Erythroblast (primary cell): Measurements from ENCODE around the gene PCK1.

Source experiments
- GATA1 ChIP-seq: IDR thresholded peaks from 2 replicates; pipeline ENCODE4 v1.6.1; 2011; ENCODE audit warnings: low read depth, mild to moderate bottlenecking, control low read depth, low read length, moderate library complexity
- POLR2A ChIP-seq: IDR thresholded peaks from 2 replicates; pipeline ENCODE4 v1.6.1; 2011; ENCODE audit warnings: mild to moderate bottlenecking, low read length

- TF ChIP-seq POLR2A (no peak), GATA1 (no peak)
These were observed 5.5 kb downstream of the PCK1 start for GRCh38 chr20:57566399-57566798.
